HepG2 (cell line): ENCODE results near the gene MACROH2A1. TPM values are rescaled to one million over a fixed set of nuclear protein-coding genes. Genes with fewer than 3 reads are reported as not detected.

ENCODE experiments used
- ATAC-seq: fragments of 200-7000 bp; cut with Tn5 transposase; 3 replicates; pipeline ENCODE4 v1.9.1; 2020; ENCODE audit warnings: mild to moderate bottlenecking, moderate library complexity
- BruUV-seq: library from RNA; stranded (reverse); fragments of 400-500 nt; replicated peaks from 2 replicates; lab custom pipeline; 2021; lab: Mats Ljungman, UMichigan
- CTCF ChIA-PET: fragments of 300-600 bp; formaldehyde crosslinking; extraction: SDS; loops from one replicate; lab custom pipeline; 2021; ENCODE audit warnings: low total read pairs, inconsistent platforms, low intra/inter-chr PET ratio; lab: Yijun Ruan, JAX
- POLR2A ChIA-PET: fragments of 350-600 bp; sonication (Branson Sonifier 250); formaldehyde crosslinking; loops from one replicate; lab custom pipeline; 2020; ENCODE audit warnings: antibody characterized with exemption, inconsistent platforms; lab: Yijun Ruan, JAX
- DNase-seq: peaks from one replicate; pipeline ENCODE4 v3.0.0-alpha.2; 2015; ENCODE audit warnings: low spot score
- FAIRE-seq: peaks from 3 replicates; lab custom pipeline; 2011; peaks lifted over from hg19 to GRCh38; lab: Jason Lieb, UNC
- H2AFZ ChIP-seq: one replicate; pipeline ENCODE4 v1.6.1; 2011; ENCODE audit warnings: low read length, inconsistent platforms
- H3K27ac ChIP-seq: fragments of 300-600 bp; 3 replicates; pipeline ENCODE4 v1.8.0; 2011; ENCODE audit warnings: mixed run types, mild to moderate bottlenecking, mixed read lengths, low read length, inconsistent platforms; ENCODE audit not compliant: insufficient read depth; ENCODE audit errors: extremely low read length
- H3K27me3 ChIP-seq, 2 experiments: fragments of 200-600 bp in 1 of 2; 2 replicates in 1 of 2; 3 replicates in 1 of 2; pipeline versions ENCODE4 v1.6.0 to v1.8.0; 2011; ENCODE audit warnings: low read length in 2 of 2, mild to moderate bottlenecking in 2 of 2, moderate library complexity in 2 of 2, inconsistent platforms in 1 of 2; ENCODE audit not compliant: insufficient read depth in 2 of 2, control insufficient read depth in 1 of 2
- H3K36me3 ChIP-seq, 2 experiments: fragments of 200-600 bp in 1 of 2; replicated peaks in 1 of 2; 2 replicates in 1 of 2; 3 replicates in 1 of 2; pipeline versions ENCODE4 v1.5.1 to v1.8.0; 2011; ENCODE audit warnings: low read length in 2 of 2, inconsistent platforms in 1 of 2; ENCODE audit not compliant: insufficient read depth in 2 of 2, control insufficient read depth in 1 of 2
- H3K4me1 ChIP-seq: 2 replicates; pipeline ENCODE4 v1.5.1; 2012; ENCODE audit warnings: low read length, inconsistent platforms; ENCODE audit not compliant: insufficient read depth
- H3K4me2 ChIP-seq: 2 replicates; pipeline ENCODE4 v1.6.0; 2011; ENCODE audit warnings: low read depth, low read length, inconsistent platforms
- H3K4me3 ChIP-seq, 3 experiments: fragments of 200-600 bp in 1 of 3; sonication (generic), shearing (Covaris generic) in 1 of 3; replicated peaks in 1 of 3; 2 replicates each; pipeline ENCODE4 v1.5.1; 2011 to 2016; ENCODE audit warnings: low read length in 3 of 3, inconsistent platforms in 2 of 3, low read depth in 2 of 3, mild to moderate bottlenecking in 2 of 3, control low read depth in 1 of 3, mixed read lengths in 1 of 3; ENCODE audit not compliant: insufficient read depth in 1 of 3
- H3K79me2 ChIP-seq: one replicate; pipeline ENCODE4 v1.6.1; 2011; ENCODE audit warnings: low read length, inconsistent platforms; ENCODE audit not compliant: insufficient read depth
- H3K9ac ChIP-seq: 2 replicates; pipeline ENCODE4 v1.6.0; 2011; ENCODE audit warnings: mild to moderate bottlenecking, low read depth, low read length, inconsistent platforms; ENCODE audit not compliant: insufficient read depth
- H3K9me3 ChIP-seq: 2 replicates; pipeline ENCODE4 v1.5.1; 2012; ENCODE audit warnings: mild to moderate bottlenecking, low read length
- H4K20me1 ChIP-seq: 2 replicates; pipeline ENCODE4 v1.6.0; 2011; ENCODE audit warnings: inconsistent platforms, mild to moderate bottlenecking, low read length, moderate library complexity; ENCODE audit not compliant: insufficient read depth
- ATRX ChIP-seq: sonication (generic); formaldehyde crosslinking; IDR thresholded peaks from 2 replicates; pipeline ENCODE4 v1.4.0; 2020; ENCODE audit warnings: missing genetic modification reagents, borderline replicate concordance
- KDM2A ChIP-seq: sonication (generic); formaldehyde crosslinking; IDR thresholded peaks from 2 replicates; pipeline ENCODE4 v1.4.0; 2020; ENCODE audit warnings: low read depth, missing genetic modification reagents, borderline replicate concordance
- LRRFIP1 ChIP-seq: sonication (generic); formaldehyde crosslinking; conservative IDR thresholded peaks from 2 replicates; pipeline ENCODE4 v1.4.0; 2020; ENCODE audit warnings: missing genetic modification reagents
- MTA1 ChIP-seq: sonication (generic); formaldehyde crosslinking; IDR thresholded peaks from 2 replicates; pipeline ENCODE4 v1.4.0; 2020; ENCODE audit warnings: missing genetic modification reagents, mild to moderate bottlenecking, borderline replicate concordance
- NCOA1 ChIP-seq: sonication (generic); formaldehyde crosslinking; IDR thresholded peaks from 2 replicates; pipeline ENCODE4 v1.9.0; 2021; ENCODE audit warnings: missing genetic modification reagents
- RAD21 ChIP-seq: fragments of 450-650 bp; formaldehyde crosslinking; IDR thresholded peaks from 2 replicates; pipeline ENCODE4 v1.5.0; 2020; ENCODE audit warnings: mild to moderate bottlenecking
- RBFOX2 ChIP-seq: fragments of 200-400 bp; formaldehyde crosslinking; IDR thresholded peaks from 2 replicates; pipeline ENCODE4 v1.6.1; 2017; ENCODE audit warnings: low read depth, mild to moderate bottlenecking, low read length
- UBTF ChIP-seq: sonication (generic); formaldehyde crosslinking; IDR thresholded peaks from 2 replicates; pipeline ENCODE4 v1.4.0; 2020; ENCODE audit warnings: mild to moderate bottlenecking, missing genetic modification reagents
- ZNF550 ChIP-seq: sonication (generic); formaldehyde crosslinking; IDR thresholded peaks from 2 replicates; pipeline ENCODE4 v1.4.0; 2020; ENCODE audit warnings: mild to moderate bottlenecking, missing genetic modification reagents, borderline replicate concordance
- WGBS: methylation state at CpG from one replicate; pipeline ENCODE4 v1.1.6; 2017; ENCODE audit warnings: low lambda C conversion rate; 5-methylcytosine and 5-hydroxymethylcytosine counted together
- in situ Hi-C: cut with HindIII; loops from 2 replicates; pipeline ENCODE4 v1.10.0; 2017; ENCODE audit warnings: low pct_unique_long_range_greater_than_20kb; ENCODE audit not compliant: extremely low pct_ligation_motif_present
- intact Hi-C: fragments of 100-400 bp; cut with micrococcal nuclease; formaldehyde crosslinking; loops from one replicate; pipeline ENCODE4 v1.10.0; 2022; ENCODE audit not compliant: unreplicated experiment
- polyA plus RNA-seq, 8 experiments: library from polyadenylated mRNA; depleted of rRNA in 3 of 8; stranded (reverse) in 7 of 8; unstranded in 1 of 8; fragments of >200 nt; fragmentation: Illumina TruSeq in 4 of 8; extraction: Trizol in 4 of 8; gene quantifications; 2 replicates each; pipeline versions ENCODE4 v1.2.1 to v1.2.3, GENCODE V29; 2011 to 2016; ENCODE audit warnings: low read depth in 4 of 8, missing spikeins in 1 of 8, mixed read lengths in 1 of 8; ENCODE audit not compliant: insufficient read depth in 1 of 8
- total RNA-seq, 5 experiments: library from RNA; depleted of rRNA; stranded (reverse); fragments of >200 nt; fragmentation: Illumina TruSeq; extraction: Trizol; gene quantifications; 2 replicates each; pipeline ENCODE4 v1.2.3, GENCODE V29; 2016; ENCODE audit warnings: low read depth in 1 of 5
- TF ChIP-seq, protein P1 (sequence below): sonication (generic); formaldehyde crosslinking; conservative IDR thresholded peaks from 2 replicates; pipeline ENCODE4 v1.8.1; 2023; ENCODE audit warnings: missing genetic modification reagents
- TF ChIP-seq, protein P2 (sequence below): sonication (generic); formaldehyde crosslinking; IDR thresholded peaks from 2 replicates; pipeline ENCODE4 v1.4.0; 2020; ENCODE audit warnings: mild to moderate bottlenecking, missing genetic modification reagents

The MACROH2A1 gene
- total and polyA plus RNA-seq, 2 of the 13 experiments (the other 11 are each of a cell fraction or from before 2014, with no cell fraction given), result 69.1 to 158 TPM

- H3K4me1 ChIP-seq, result peaks cover 64% of the 10 kb centered on the region
- peak overlapping the region; percentile 64 for H3K4me2 ChIP-seq
- H3K27me3 ChIP-seq, result no peaks in the 10 kb centered on the region
- ChIA-PET CTCF (no interaction called here), POLR2A (interaction anchor here (1.0 to 1.8 kb wide), 4 partner anchors 21 to 70 kb away, joined by 3 to 15 read pairs (median 6); no protein-coding TSS in a partner anchor)
- no peaks in the 10 kb centered on the region for H3K36me3 ChIP-seq
- intact Hi-C loops, result loop anchor here (5.0 kb wide), 1 partner anchor 37 kb away; no protein-coding TSS in a partner anchor
- no peaks in the 10 kb centered on the region for H4K20me1 ChIP-seq
- H3K4me3 ChIP-seq, result peak overlapping the region in 1 of 3 experiments; percentile 19; a peak in 1 of 6 replicates
- WGBS, result 14% methylated on average over 11 of the region's 12 CpGs
- BruUV-seq, result no TSS peak
- H3K79me2 ChIP-seq, result no peaks in the 10 kb centered on the region
- DNase-seq, result peak; percentile 83
- peak; percentile 75 for FAIRE-seq
- in situ Hi-C loops, result no loop called here
- ATAC-seq, result peak; percentile 79
- no peaks in the 10 kb centered on the region for H3K9me3 ChIP-seq
- peak overlapping the region; percentile 3; the same call in 1 of the 2 replicates for H3K9ac ChIP-seq
- no peak overlapping the region for H2AFZ ChIP-seq
- peak overlapping the region; percentile 63 for H3K27ac ChIP-seq
- TF ChIP-seq UBTF, result peak; percentile 48; the same call in 1 of the 2 replicates
- TF ChIP-seq, protein P1, sequence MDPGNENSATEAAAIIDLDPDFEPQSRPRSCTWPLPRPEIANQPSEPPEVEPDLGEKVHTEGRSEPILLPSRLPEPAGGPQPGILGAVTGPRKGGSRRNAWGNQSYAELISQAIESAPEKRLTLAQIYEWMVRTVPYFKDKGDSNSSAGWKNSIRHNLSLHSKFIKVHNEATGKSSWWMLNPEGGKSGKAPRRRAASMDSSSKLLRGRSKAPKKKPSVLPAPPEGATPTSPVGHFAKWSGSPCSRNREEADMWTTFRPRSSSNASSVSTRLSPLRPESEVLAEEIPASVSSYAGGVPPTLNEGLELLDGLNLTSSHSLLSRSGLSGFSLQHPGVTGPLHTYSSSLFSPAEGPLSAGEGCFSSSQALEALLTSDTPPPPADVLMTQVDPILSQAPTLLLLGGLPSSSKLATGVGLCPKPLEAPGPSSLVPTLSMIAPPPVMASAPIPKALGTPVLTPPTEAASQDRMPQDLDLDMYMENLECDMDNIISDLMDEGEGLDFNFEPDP, result no peak
- no peak for TF ChIP-seq RBFOX2
- 0 out of 2 replicates have a peak, but pooled peaks have one; percentile 32 for TF ChIP-seq RAD21 (CRISPR knock-in tag)
- TF ChIP-seq, protein P2, sequence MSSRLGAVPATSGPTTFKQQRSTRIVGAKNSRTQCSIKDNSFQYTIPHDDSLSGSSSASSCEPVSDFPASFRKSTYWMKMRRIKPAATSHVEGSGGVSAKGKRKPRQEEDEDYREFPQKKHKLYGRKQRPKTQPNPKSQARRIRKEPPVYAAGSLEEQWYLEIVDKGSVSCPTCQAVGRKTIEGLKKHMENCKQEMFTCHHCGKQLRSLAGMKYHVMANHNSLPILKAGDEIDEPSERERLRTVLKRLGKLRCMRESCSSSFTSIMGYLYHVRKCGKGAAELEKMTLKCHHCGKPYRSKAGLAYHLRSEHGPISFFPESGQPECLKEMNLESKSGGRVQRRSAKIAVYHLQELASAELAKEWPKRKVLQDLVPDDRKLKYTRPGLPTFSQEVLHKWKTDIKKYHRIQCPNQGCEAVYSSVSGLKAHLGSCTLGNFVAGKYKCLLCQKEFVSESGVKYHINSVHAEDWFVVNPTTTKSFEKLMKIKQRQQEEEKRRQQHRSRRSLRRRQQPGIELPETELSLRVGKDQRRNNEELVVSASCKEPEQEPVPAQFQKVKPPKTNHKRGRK (CRISPR knock-in tag), result no peak
- no peak for TF ChIP-seq ZNF550 (CRISPR knock-in tag)
- peak; percentile 89 for TF ChIP-seq MTA1
- TF ChIP-seq NCOA1 (CRISPR knock-in tag), result 0 out of 2 replicates have a peak, but pooled peaks have one; percentile 37
- no peak for TF ChIP-seq LRRFIP1
- peak; percentile 14; the same call in 1 of the 2 replicates for TF ChIP-seq KDM2A (CRISPR knock-in tag)
- no peak for TF ChIP-seq ATRX
These were observed 94.4 kb downstream of the MACROH2A1 start for GRCh38 chr5:135304352-135305221.
